HepG2 (cell line): ENCODE measurements around the gene CAMK2G. TPM values are rescaled to one million over a fixed set of nuclear protein-coding genes. Genes with fewer than 3 reads are reported as not detected.

Source experiments
- FOXK1 ChIP-seq: sonication (generic); formaldehyde crosslinking; IDR thresholded peaks from 2 replicates; pipeline ENCODE4 v1.4.0; 2020; ENCODE audit warnings: low read depth, missing genetic modification reagents, borderline replicate concordance
- HINFP ChIP-seq: sonication (generic); formaldehyde crosslinking; IDR thresholded peaks from 2 replicates; pipeline ENCODE4 v1.4.0; 2020; ENCODE audit warnings: low read depth, mild to moderate bottlenecking, missing genetic modification reagents
- HNF1B ChIP-seq: sonication (generic); formaldehyde crosslinking; IDR thresholded peaks from 2 replicates; pipeline ENCODE4 v1.5.1; 2020; ENCODE audit warnings: mild to moderate bottlenecking, moderate library complexity, missing genetic modification reagents
- JARID2 ChIP-seq: sonication (generic); formaldehyde crosslinking; IDR thresholded peaks from 2 replicates; pipeline ENCODE4 v1.8.1; 2023; ENCODE audit warnings: missing genetic modification reagents, inconsistent platforms; ENCODE audit not compliant: insufficient replicate concordance
- KLF6 ChIP-seq: IDR thresholded peaks from 2 replicates; pipeline ENCODE4 v1.8.0; 2016; ENCODE audit warnings: missing biosample characterization, missing genetic modification reagents
- KLF9 ChIP-seq: IDR thresholded peaks from 2 replicates; pipeline ENCODE4 v1.6.1; 2016; ENCODE audit warnings: low read depth
- REPIN1 ChIP-seq: sonication (generic); formaldehyde crosslinking; IDR thresholded peaks from 2 replicates; pipeline ENCODE4 v1.8.0; 2022; ENCODE audit warnings: missing genetic modification reagents, low read depth, mild to moderate bottlenecking, borderline replicate concordance
- ZBTB33 ChIP-seq: sonication (generic); formaldehyde crosslinking; IDR thresholded peaks from 2 replicates; pipeline ENCODE4 v1.4.0; 2020; ENCODE audit warnings: missing genetic modification reagents
- ZNF10 ChIP-seq: sonication (generic); formaldehyde crosslinking; IDR thresholded peaks from 2 replicates; pipeline ENCODE4 v1.4.0; 2020; ENCODE audit warnings: mild to moderate bottlenecking, low read depth, missing genetic modification reagents, borderline replicate concordance
- ZNF672 ChIP-seq: sonication (generic); formaldehyde crosslinking; IDR thresholded peaks from 2 replicates; pipeline ENCODE4 v1.8.1; 2022; ENCODE audit warnings: missing genetic modification reagents
- ZNF790 ChIP-seq: sonication (generic); formaldehyde crosslinking; IDR thresholded peaks from 2 replicates; pipeline ENCODE4 v1.8.0; 2022; ENCODE audit warnings: missing genetic modification reagents, mild to moderate bottlenecking, borderline replicate concordance
- polyA plus RNA-seq, 8 experiments: library from polyadenylated mRNA; depleted of rRNA in 3 of 8; stranded (reverse) in 7 of 8; unstranded in 1 of 8; fragments of >200 nt; fragmentation: Illumina TruSeq in 4 of 8; extraction: Trizol in 4 of 8; gene quantifications; 2 replicates each; pipeline versions ENCODE4 v1.2.1 to v1.2.3, GENCODE V29; 2011 to 2016; ENCODE audit warnings: low read depth in 4 of 8, missing spikeins in 1 of 8, mixed read lengths in 1 of 8; ENCODE audit not compliant: insufficient read depth in 1 of 8
- total RNA-seq, 5 experiments: library from RNA; depleted of rRNA; stranded (reverse); fragments of >200 nt; fragmentation: Illumina TruSeq; extraction: Trizol; gene quantifications; 2 replicates each; pipeline ENCODE4 v1.2.3, GENCODE V29; 2016; ENCODE audit warnings: low read depth in 1 of 5
- TF ChIP-seq, protein P1 (sequence below): sonication (generic); formaldehyde crosslinking; IDR thresholded peaks from 2 replicates; pipeline ENCODE4 v1.5.0; 2020; ENCODE audit warnings: mild to moderate bottlenecking, missing genetic modification reagents, borderline replicate concordance
- TF ChIP-seq, protein P2 (sequence below): sonication (generic); formaldehyde crosslinking; IDR thresholded peaks from 2 replicates; pipeline ENCODE4 v1.5.0; 2020; ENCODE audit warnings: mild to moderate bottlenecking, missing genetic modification reagents

CAMK2G gene
- total and polyA plus RNA-seq, 2 of the 13 experiments (the other 11 are each of a cell fraction or from before 2014, with no cell fraction given): 15.9 to 18.8 TPM

GRCh38 chr10:73772281-73773151, 101.8 kb downstream of the CAMK2G start (continued):
- TF ChIP-seq FOXK1 (CRISPR knock-in tag) (0 out of 2 replicates have a peak, but pooled peaks have one; percentile 20), ZNF790 (CRISPR knock-in tag) (no peak), ZNF672 (CRISPR knock-in tag) (no peak), REPIN1 (CRISPR knock-in tag) (peak; percentile 42; the same call in 1 of the 2 replicates), ZBTB33 (CRISPR knock-in tag) (peak; percentile 17; the same call in 1 of the 2 replicates), HINFP (CRISPR knock-in tag) (peak; percentile 87; the same call in 1 of the 2 replicates), KLF6 (CRISPR knock-in tag) (no peak), JARID2 (CRISPR knock-in tag) (no peak), KLF9 (no peak), HNF1B (CRISPR knock-in tag) (0 out of 2 replicates have a peak, but pooled peaks have one; percentile 22), ZNF10 (CRISPR knock-in tag) (no peak)
- TF ChIP-seq, protein P1, sequence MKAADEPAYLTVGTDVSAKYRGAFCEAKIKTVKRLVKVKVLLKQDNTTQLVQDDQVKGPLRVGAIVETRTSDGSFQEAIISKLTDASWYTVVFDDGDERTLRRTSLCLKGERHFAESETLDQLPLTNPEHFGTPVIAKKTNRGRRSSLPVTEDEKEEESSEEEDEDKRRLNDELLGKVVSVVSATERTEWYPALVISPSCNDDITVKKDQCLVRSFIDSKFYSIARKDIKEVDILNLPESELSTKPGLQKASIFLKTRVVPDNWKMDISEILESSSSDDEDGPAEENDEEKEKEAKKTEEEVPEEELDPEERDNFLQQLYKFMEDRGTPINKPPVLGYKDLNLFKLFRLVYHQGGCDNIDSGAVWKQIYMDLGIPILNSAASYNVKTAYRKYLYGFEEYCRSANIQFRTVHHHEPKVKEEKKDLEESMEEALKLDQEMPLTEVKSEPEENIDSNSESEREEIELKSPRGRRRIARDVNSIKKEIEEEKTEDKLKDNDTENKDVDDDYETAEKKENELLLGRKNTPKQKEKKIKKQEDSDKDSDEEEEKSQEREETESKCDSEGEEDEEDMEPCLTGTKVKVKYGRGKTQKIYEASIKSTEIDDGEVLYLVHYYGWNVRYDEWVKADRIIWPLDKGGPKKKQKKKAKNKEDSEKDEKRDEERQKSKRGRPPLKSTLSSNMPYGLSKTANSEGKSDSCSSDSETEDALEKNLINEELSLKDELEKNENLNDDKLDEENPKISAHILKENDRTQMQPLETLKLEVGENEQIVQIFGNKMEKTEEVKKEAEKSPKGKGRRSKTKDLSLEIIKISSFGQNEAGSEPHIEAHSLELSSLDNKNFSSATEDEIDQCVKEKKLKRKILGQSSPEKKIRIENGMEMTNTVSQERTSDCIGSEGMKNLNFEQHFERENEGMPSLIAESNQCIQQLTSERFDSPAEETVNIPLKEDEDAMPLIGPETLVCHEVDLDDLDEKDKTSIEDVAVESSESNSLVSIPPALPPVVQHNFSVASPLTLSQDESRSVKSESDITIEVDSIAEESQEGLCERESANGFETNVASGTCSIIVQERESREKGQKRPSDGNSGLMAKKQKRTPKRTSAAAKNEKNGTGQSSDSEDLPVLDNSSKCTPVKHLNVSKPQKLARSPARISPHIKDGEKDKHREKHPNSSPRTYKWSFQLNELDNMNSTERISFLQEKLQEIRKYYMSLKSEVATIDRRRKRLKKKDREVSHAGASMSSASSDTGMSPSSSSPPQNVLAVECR (CRISPR knock-in tag): peak; percentile 84; the same call in 1 of the 2 replicates
- TF ChIP-seq, protein P2, sequence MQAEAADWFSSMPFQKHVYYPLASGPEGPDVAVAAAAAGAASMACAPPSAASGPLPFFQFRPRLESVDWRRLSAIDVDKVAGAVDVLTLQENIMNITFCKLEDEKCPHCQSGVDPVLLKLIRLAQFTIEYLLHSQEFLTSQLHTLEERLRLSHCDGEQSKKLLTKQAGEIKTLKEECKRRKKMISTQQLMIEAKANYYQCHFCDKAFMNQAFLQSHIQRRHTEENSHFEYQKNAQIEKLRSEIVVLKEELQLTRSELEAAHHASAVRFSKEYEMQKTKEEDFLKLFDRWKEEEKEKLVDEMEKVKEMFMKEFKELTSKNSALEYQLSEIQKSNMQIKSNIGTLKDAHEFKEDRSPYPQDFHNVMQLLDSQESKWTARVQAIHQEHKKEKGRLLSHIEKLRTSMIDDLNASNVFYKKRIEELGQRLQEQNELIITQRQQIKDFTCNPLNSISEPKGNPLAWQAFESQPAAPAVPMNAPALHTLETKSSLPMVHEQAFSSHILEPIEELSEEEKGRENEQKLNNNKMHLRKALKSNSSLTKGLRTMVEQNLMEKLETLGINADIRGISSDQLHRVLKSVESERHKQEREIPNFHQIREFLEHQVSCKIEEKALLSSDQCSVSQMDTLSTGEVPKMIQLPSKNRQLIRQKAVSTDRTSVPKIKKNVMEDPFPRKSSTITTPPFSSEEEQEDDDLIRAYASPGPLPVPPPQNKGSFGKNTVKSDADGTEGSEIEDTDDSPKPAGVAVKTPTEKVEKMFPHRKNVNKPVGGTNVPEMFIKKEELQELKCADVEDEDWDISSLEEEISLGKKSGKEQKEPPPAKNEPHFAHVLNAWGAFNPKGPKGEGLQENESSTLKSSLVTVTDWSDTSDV (CRISPR knock-in tag): 0 out of 2 replicates have a peak, but pooled peaks have one; percentile 15
